Measurements from ENCODE around the gene EHD1.

DNA sequence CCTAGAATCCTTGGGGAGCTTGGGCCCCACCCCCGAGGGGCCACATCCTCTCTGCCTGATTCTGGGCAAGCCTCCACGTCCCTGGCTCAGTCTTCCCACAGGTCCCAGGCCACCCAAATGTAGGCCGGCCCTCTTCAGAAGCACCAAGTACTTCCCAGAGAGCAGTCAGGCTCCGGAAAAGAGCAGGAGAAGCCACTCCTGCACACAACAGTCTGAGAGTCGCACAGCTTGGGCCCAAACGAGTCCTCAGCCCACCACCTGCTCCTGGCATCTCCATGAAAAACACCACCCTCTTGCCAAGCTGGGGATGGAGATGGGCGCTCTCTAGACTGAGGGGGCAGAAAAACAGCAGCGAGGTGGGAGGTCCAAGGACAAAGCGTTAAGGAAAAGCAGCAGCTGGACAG lies 15.4 kb downstream of the EHD1 start:
- no peak for TF ChIP-seq BHLHE40 (IDR thresholded peaks at IDR 0.05; ENCODE audit: borderline replicate concordance)
- no peak for TF ChIP-seq ZNF384 (IDR thresholded peaks at IDR 0.05)
- no peak for TF ChIP-seq SP1 (IDR thresholded peaks at IDR 0.05)
- no peak for TF ChIP-seq FOXK2 (IDR thresholded peaks at IDR 0.05)
- no peak for TF ChIP-seq CTBP1 (IDR thresholded peaks at IDR 0.05; ENCODE audit: borderline replicate concordance)
- TF ChIP-seq, protein P1, sequence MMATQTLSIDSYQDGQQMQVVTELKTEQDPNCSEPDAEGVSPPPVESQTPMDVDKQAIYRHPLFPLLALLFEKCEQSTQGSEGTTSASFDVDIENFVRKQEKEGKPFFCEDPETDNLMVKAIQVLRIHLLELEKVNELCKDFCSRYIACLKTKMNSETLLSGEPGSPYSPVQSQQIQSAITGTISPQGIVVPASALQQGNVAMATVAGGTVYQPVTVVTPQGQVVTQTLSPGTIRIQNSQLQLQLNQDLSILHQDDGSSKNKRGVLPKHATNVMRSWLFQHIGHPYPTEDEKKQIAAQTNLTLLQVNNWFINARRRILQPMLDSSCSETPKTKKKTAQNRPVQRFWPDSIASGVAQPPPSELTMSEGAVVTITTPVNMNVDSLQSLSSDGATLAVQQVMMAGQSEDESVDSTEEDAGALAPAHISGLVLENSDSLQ (IDR thresholded peaks at IDR 0.05) = no peak

Data from HEK293T (cell line).